HepG2 (cell line): Measurements from ENCODE around the gene ACTR3. TPM values are rescaled to one million over a fixed set of nuclear protein-coding genes. Genes with fewer than 3 reads are reported as not detected.

Experiments used
- ATAC-seq: fragments of 200-7000 bp; cut with Tn5 transposase; 3 replicates; pipeline ENCODE4 v1.9.1; 2020; ENCODE audit warnings: mild to moderate bottlenecking, moderate library complexity
- BruUV-seq: library from RNA; stranded (reverse); fragments of 400-500 nt; replicated peaks from 2 replicates; lab custom pipeline; 2021; lab: Mats Ljungman, UMichigan
- CTCF ChIA-PET: fragments of 300-600 bp; formaldehyde crosslinking; extraction: SDS; loops from one replicate; lab custom pipeline; 2021; ENCODE audit warnings: low total read pairs, inconsistent platforms, low intra/inter-chr PET ratio; lab: Yijun Ruan, JAX
- POLR2A ChIA-PET: fragments of 350-600 bp; sonication (Branson Sonifier 250); formaldehyde crosslinking; loops from one replicate; lab custom pipeline; 2020; ENCODE audit warnings: antibody characterized with exemption, inconsistent platforms; lab: Yijun Ruan, JAX
- DNase-seq: peaks from one replicate; pipeline ENCODE4 v3.0.0-alpha.2; 2015; ENCODE audit warnings: low spot score
- FAIRE-seq: peaks from 3 replicates; lab custom pipeline; 2011; peaks lifted over from hg19 to GRCh38; lab: Jason Lieb, UNC
- H2AFZ ChIP-seq: one replicate; pipeline ENCODE4 v1.6.1; 2011; ENCODE audit warnings: low read length, inconsistent platforms
- H3K27ac ChIP-seq: fragments of 300-600 bp; 3 replicates; pipeline ENCODE4 v1.8.0; 2011; ENCODE audit warnings: mixed run types, mild to moderate bottlenecking, mixed read lengths, low read length, inconsistent platforms; ENCODE audit not compliant: insufficient read depth; ENCODE audit errors: extremely low read length
- H3K27me3 ChIP-seq, 2 experiments: fragments of 200-600 bp in 1 of 2; 2 replicates in 1 of 2; 3 replicates in 1 of 2; pipeline versions ENCODE4 v1.6.0 to v1.8.0; 2011; ENCODE audit warnings: low read length in 2 of 2, mild to moderate bottlenecking in 2 of 2, moderate library complexity in 2 of 2, inconsistent platforms in 1 of 2; ENCODE audit not compliant: insufficient read depth in 2 of 2, control insufficient read depth in 1 of 2
- H3K36me3 ChIP-seq, 2 experiments: fragments of 200-600 bp in 1 of 2; replicated peaks in 1 of 2; 2 replicates in 1 of 2; 3 replicates in 1 of 2; pipeline versions ENCODE4 v1.5.1 to v1.8.0; 2011; ENCODE audit warnings: low read length in 2 of 2, inconsistent platforms in 1 of 2; ENCODE audit not compliant: insufficient read depth in 2 of 2, control insufficient read depth in 1 of 2
- H3K4me1 ChIP-seq: 2 replicates; pipeline ENCODE4 v1.5.1; 2012; ENCODE audit warnings: low read length, inconsistent platforms; ENCODE audit not compliant: insufficient read depth
- H3K4me2 ChIP-seq: 2 replicates; pipeline ENCODE4 v1.6.0; 2011; ENCODE audit warnings: low read depth, low read length, inconsistent platforms
- H3K4me3 ChIP-seq, 3 experiments: fragments of 200-600 bp in 1 of 3; sonication (generic), shearing (Covaris generic) in 1 of 3; replicated peaks in 1 of 3; 2 replicates each; pipeline ENCODE4 v1.5.1; 2011 to 2016; ENCODE audit warnings: low read length in 3 of 3, inconsistent platforms in 2 of 3, low read depth in 2 of 3, mild to moderate bottlenecking in 2 of 3, control low read depth in 1 of 3, mixed read lengths in 1 of 3; ENCODE audit not compliant: insufficient read depth in 1 of 3
- H3K79me2 ChIP-seq: one replicate; pipeline ENCODE4 v1.6.1; 2011; ENCODE audit warnings: low read length, inconsistent platforms; ENCODE audit not compliant: insufficient read depth
- H3K9ac ChIP-seq: 2 replicates; pipeline ENCODE4 v1.6.0; 2011; ENCODE audit warnings: mild to moderate bottlenecking, low read depth, low read length, inconsistent platforms; ENCODE audit not compliant: insufficient read depth
- H3K9me3 ChIP-seq: 2 replicates; pipeline ENCODE4 v1.5.1; 2012; ENCODE audit warnings: mild to moderate bottlenecking, low read length
- H4K20me1 ChIP-seq: 2 replicates; pipeline ENCODE4 v1.6.0; 2011; ENCODE audit warnings: inconsistent platforms, mild to moderate bottlenecking, low read length, moderate library complexity; ENCODE audit not compliant: insufficient read depth
- FOXC1 ChIP-seq: sonication (generic); formaldehyde crosslinking; IDR thresholded peaks from 2 replicates; pipeline ENCODE4 v1.8.0; 2022; ENCODE audit warnings: mild to moderate bottlenecking, missing genetic modification reagents, borderline replicate concordance
- FOXM1 ChIP-seq: sonication (generic); formaldehyde crosslinking; IDR thresholded peaks from 2 replicates; pipeline ENCODE4 v1.5.0; 2020; ENCODE audit warnings: missing genetic modification reagents
- HNRNPL ChIP-seq: fragments of 200-400 bp; formaldehyde crosslinking; IDR thresholded peaks from 2 replicates; pipeline ENCODE4 v1.6.1; 2017; ENCODE audit warnings: mild to moderate bottlenecking, low read depth, low read length
- MIXL1 ChIP-seq: IDR thresholded peaks from 2 replicates; pipeline ENCODE4 v1.6.1; 2016
- NFYC ChIP-seq: IDR thresholded peaks from 2 replicates; pipeline ENCODE4 v1.6.1; 2016; ENCODE audit warnings: missing genetic modification reagents, missing compliant biosample characterization
- PHF20 ChIP-seq: sonication (generic); formaldehyde crosslinking; IDR thresholded peaks from 2 replicates; pipeline ENCODE4 v1.5.0; 2020; ENCODE audit warnings: mild to moderate bottlenecking, missing genetic modification reagents
- RXRB ChIP-seq: IDR thresholded peaks from 2 replicates; pipeline ENCODE4 v1.6.1; 2016; ENCODE audit warnings: borderline replicate concordance, missing genetic modification reagents, missing compliant biosample characterization
- ZFX ChIP-seq: sonication (generic); formaldehyde crosslinking; IDR thresholded peaks from 2 replicates; pipeline ENCODE4 v1.4.0; 2020; ENCODE audit warnings: mild to moderate bottlenecking, low read depth, missing genetic modification reagents, moderate library complexity
- ZNF124 ChIP-seq: sonication (generic); formaldehyde crosslinking; IDR thresholded peaks from 2 replicates; pipeline ENCODE4 v1.4.0; 2020; ENCODE audit warnings: missing genetic modification reagents
- ZNF460 ChIP-seq: sonication (generic); formaldehyde crosslinking; IDR thresholded peaks from 2 replicates; pipeline ENCODE4 v1.5.1; 2020; ENCODE audit warnings: missing genetic modification reagents, mild to moderate bottlenecking, borderline replicate concordance
- ZNF773 ChIP-seq: sonication (generic); formaldehyde crosslinking; IDR thresholded peaks from 2 replicates; pipeline ENCODE4 v1.4.0; 2020; ENCODE audit warnings: missing genetic modification reagents, borderline replicate concordance
- ZNF850 ChIP-seq: sonication (generic); formaldehyde crosslinking; conservative IDR thresholded peaks from 2 replicates; pipeline ENCODE4 v1.9.0; 2021; ENCODE audit warnings: mild to moderate bottlenecking, missing genetic modification reagents
- WGBS: methylation state at CpG from one replicate; pipeline ENCODE4 v1.1.6; 2017; ENCODE audit warnings: low lambda C conversion rate; 5-methylcytosine and 5-hydroxymethylcytosine counted together
- in situ Hi-C: cut with HindIII; loops from 2 replicates; pipeline ENCODE4 v1.10.0; 2017; ENCODE audit warnings: low pct_unique_long_range_greater_than_20kb; ENCODE audit not compliant: extremely low pct_ligation_motif_present
- intact Hi-C: fragments of 100-400 bp; cut with micrococcal nuclease; formaldehyde crosslinking; loops from one replicate; pipeline ENCODE4 v1.10.0; 2022; ENCODE audit not compliant: unreplicated experiment
- polyA plus RNA-seq, 8 experiments: library from polyadenylated mRNA; depleted of rRNA in 3 of 8; stranded (reverse) in 7 of 8; unstranded in 1 of 8; fragments of >200 nt; fragmentation: Illumina TruSeq in 4 of 8; extraction: Trizol in 4 of 8; gene quantifications; 2 replicates each; pipeline versions ENCODE4 v1.2.1 to v1.2.3, GENCODE V29; 2011 to 2016; ENCODE audit warnings: low read depth in 4 of 8, missing spikeins in 1 of 8, mixed read lengths in 1 of 8; ENCODE audit not compliant: insufficient read depth in 1 of 8
- total RNA-seq, 5 experiments: library from RNA; depleted of rRNA; stranded (reverse); fragments of >200 nt; fragmentation: Illumina TruSeq; extraction: Trizol; gene quantifications; 2 replicates each; pipeline ENCODE4 v1.2.3, GENCODE V29; 2016; ENCODE audit warnings: low read depth in 1 of 5
- TF ChIP-seq, protein P1 (sequence below): sonication (generic); formaldehyde crosslinking; IDR thresholded peaks from 2 replicates; pipeline ENCODE4 v1.5.1; 2020; ENCODE audit warnings: mild to moderate bottlenecking, missing genetic modification reagents, borderline replicate concordance
- TF ChIP-seq, protein P2 (sequence below): sonication (generic); formaldehyde crosslinking; IDR thresholded peaks from 2 replicates; pipeline ENCODE4 v1.4.0; 2020; ENCODE audit warnings: mild to moderate bottlenecking, missing genetic modification reagents

The ACTR3 gene
- total and polyA plus RNA-seq, 2 of the 13 experiments (the other 11 are each of a cell fraction or from before 2014, with no cell fraction given), result 123 to 225 TPM

DNA sequence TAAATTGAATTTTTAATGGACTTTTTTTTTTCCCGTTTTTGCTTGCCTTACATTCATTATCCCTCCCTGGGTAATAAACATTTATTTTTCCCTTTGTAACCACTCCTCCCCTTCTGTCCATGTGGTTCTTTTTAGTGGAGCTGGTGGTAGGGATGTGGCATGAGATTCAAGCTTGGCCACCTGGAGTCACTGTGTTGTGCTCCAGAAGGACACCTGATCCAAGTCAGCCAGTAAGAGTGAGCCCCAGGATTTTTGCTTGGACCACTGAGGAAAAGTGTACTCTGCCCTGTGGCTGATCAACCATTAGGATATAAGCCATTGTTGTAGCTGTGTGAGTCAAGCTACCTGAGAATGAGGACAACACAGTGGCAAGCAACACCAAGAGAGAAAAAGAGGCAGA lies 11.1 kb upstream of the ACTR3 start:
- in situ Hi-C loops, result no loop called here
- Histone ChIP-seq H3K36me3 (no peaks in the 10 kb centered on the region), H2AFZ (no peak overlapping the region), H3K27ac (no peak overlapping the region), H3K4me3 (no peak overlapping the region), H3K27me3 (no peaks in the 10 kb centered on the region), H3K9ac (no peak overlapping the region), H3K79me2 (no peaks in the 10 kb centered on the region), H4K20me1 (no peaks in the 10 kb centered on the region), H3K4me1 (peaks cover 34% of the 10 kb centered on the region), H3K4me2 (no peak overlapping the region), H3K9me3 (no peaks in the 10 kb centered on the region)
- DNase-seq (no peak), FAIRE-seq (no peak), ATAC-seq (no peak)
- BruUV-seq, result no TSS peak
- 74% methylated on average over 1 of the region's 1 CpG for WGBS
- ChIA-PET CTCF (no interaction called here), POLR2A (interaction anchor here (1.1 to 4.5 kb wide), 3 partner anchors 10 to 122 kb away, joined by 3 to 79 read pairs (median 30); partner anchors contain the start of genes ACTR3 and SLC35F5)
- intact Hi-C loops, result no loop called here
- TF ChIP-seq NFYC (CRISPR knock-in tag) (0 out of 2 replicates have a peak, but pooled peaks have one; percentile 16), RXRB (CRISPR knock-in tag) (no peak)

DNA sequence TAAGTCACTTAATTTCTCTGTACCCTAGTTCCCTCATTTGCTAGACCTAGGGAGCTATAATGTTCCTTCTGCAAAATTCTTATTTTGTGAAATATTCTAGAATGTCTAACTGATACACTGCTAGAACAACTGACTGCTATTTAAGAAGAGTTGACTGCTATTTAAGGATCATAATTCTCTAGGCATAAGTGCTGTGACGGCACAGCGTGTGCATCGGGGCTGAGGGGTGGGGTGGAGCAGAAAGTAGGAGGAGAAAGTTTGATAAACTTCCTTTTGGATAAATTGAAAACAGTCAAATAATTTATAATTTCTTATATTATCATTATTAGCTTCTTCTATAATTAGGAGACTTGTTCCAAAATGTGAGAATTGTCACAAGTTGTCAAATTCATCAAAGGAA lies 10.4 kb upstream of the ACTR3 start:
- ATAC-seq (no peak), FAIRE-seq (no peak), DNase-seq (no peak)
- Histone ChIP-seq H3K27ac (no peak overlapping the region), H3K4me3 (no peak overlapping the region), H3K9me3 (no peaks in the 10 kb centered on the region), H3K4me1 (peaks cover 34% of the 10 kb centered on the region), H2AFZ (no peak overlapping the region), H4K20me1 (no peaks in the 10 kb centered on the region), H3K4me2 (no peak overlapping the region), H3K36me3 (no peaks in the 10 kb centered on the region), H3K79me2 (no peaks in the 10 kb centered on the region), H3K9ac (no peak overlapping the region), H3K27me3 (no peaks in the 10 kb centered on the region)
- intact Hi-C loops, result no loop called here
- 94% methylated on average over 3 of the region's 3 CpGs for WGBS
- CTCF ChIA-PET, result no interaction called here
- no TSS peak for BruUV-seq
- POLR2A ChIA-PET, result interaction anchor here (1.1 to 4.5 kb wide), 2 partner anchors 9 to 15 kb away, joined by 3 to 79 read pairs; partner anchors contain the start of gene ACTR3
- in situ Hi-C loops, result no loop called here
- TF ChIP-seq ZNF124 (CRISPR knock-in tag), result no peak
- TF ChIP-seq, protein P1, sequence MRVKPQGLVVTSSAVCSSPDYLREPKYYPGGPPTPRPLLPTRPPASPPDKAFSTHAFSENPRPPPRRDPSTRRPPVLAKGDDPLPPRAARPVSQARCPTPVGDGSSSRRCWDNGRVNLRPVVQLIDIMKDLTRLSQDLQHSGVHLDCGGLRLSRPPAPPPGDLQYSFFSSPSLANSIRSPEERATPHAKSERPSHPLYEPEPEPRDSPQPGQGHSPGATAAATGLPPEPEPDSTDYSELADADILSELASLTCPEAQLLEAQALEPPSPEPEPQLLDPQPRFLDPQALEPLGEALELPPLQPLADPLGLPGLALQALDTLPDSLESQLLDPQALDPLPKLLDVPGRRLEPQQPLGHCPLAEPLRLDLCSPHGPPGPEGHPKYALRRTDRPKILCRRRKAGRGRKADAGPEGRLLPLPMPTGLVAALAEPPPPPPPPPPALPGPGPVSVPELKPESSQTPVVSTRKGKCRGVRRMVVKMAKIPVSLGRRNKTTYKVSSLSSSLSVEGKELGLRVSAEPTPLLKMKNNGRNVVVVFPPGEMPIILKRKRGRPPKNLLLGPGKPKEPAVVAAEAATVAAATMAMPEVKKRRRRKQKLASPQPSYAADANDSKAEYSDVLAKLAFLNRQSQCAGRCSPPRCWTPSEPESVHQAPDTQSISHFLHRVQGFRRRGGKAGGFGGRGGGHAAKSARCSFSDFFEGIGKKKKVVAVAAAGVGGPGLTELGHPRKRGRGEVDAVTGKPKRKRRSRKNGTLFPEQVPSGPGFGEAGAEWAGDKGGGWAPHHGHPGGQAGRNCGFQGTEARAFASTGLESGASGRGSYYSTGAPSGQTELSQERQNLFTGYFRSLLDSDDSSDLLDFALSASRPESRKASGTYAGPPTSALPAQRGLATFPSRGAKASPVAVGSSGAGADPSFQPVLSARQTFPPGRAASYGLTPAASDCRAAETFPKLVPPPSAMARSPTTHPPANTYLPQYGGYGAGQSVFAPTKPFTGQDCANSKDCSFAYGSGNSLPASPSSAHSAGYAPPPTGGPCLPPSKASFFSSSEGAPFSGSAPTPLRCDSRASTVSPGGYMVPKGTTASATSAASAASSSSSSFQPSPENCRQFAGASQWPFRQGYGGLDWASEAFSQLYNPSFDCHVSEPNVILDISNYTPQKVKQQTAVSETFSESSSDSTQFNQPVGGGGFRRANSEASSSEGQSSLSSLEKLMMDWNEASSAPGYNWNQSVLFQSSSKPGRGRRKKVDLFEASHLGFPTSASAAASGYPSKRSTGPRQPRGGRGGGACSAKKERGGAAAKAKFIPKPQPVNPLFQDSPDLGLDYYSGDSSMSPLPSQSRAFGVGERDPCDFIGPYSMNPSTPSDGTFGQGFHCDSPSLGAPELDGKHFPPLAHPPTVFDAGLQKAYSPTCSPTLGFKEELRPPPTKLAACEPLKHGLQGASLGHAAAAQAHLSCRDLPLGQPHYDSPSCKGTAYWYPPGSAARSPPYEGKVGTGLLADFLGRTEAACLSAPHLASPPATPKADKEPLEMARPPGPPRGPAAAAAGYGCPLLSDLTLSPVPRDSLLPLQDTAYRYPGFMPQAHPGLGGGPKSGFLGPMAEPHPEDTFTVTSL (CRISPR knock-in tag), result no peak
- no peak for TF ChIP-seq HNRNPL
- no peak for TF ChIP-seq ZFX (CRISPR knock-in tag)
- TF ChIP-seq, protein P2, sequence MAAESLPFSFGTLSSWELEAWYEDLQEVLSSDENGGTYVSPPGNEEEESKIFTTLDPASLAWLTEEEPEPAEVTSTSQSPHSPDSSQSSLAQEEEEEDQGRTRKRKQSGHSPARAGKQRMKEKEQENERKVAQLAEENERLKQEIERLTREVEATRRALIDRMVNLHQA (CRISPR knock-in tag), result no peak
- TF ChIP-seq FOXM1, result no peak
- no peak for TF ChIP-seq MIXL1 (CRISPR knock-in tag)
- no peak for TF ChIP-seq PHF20
- no peak for TF ChIP-seq ZNF850 (CRISPR knock-in tag)
- no peak for TF ChIP-seq FOXC1 (CRISPR knock-in tag)
- TF ChIP-seq ZNF460 (CRISPR knock-in tag), result no peak
- no peak for TF ChIP-seq ZNF773 (CRISPR knock-in tag)
